Urothelium cell line (cell line): ENCODE results near the gene RAB17.
"Not testable (repeated sequence)": the region's sequence is repeated elsewhere in the genome, so short reads cannot be mapped to it uniquely, and the experiment has no call there.

Experiments used
- DNase-seq: peaks from one replicate; pipeline ENCODE4 v3.0.0; 2011; ENCODE audit warnings: low spot score, mixed read lengths
- FAIRE-seq: peaks from 2 replicates; lab custom pipeline; 2011; peaks lifted over from hg19 to GRCh38; lab: Jason Lieb, UNC

Gene RAB17

DNA sequence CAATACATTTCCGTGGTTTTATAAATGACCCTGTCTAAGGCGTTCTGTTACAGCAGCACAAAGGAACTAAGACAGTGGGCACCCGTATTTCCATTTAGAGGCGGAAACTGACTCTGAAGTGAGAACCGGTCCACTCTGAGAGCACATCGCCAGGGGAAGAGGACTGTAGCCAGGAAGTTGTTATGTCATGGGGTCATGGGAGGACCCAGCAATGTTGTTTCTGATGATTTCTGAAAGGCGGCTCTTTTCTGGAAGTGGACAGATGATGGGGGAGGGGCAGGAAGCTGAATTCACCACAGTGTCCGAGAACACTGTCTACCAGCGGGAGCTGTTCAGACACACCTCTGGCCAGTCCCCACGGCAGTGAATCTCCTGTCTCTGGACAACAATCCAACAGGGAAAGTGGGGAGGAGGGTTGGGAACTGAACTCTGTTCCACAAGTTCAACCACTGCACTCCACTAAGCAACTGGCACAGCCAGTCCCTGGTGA is 34.7 kb upstream of the RAB17 start:
- no peak for FAIRE-seq
- DNase-seq, result no peak

GRCh38 chr2:237624565-237624964 is 34.0 kb upstream of the RAB17 start:
- no peak for FAIRE-seq
- no peak for DNase-seq

DNA sequence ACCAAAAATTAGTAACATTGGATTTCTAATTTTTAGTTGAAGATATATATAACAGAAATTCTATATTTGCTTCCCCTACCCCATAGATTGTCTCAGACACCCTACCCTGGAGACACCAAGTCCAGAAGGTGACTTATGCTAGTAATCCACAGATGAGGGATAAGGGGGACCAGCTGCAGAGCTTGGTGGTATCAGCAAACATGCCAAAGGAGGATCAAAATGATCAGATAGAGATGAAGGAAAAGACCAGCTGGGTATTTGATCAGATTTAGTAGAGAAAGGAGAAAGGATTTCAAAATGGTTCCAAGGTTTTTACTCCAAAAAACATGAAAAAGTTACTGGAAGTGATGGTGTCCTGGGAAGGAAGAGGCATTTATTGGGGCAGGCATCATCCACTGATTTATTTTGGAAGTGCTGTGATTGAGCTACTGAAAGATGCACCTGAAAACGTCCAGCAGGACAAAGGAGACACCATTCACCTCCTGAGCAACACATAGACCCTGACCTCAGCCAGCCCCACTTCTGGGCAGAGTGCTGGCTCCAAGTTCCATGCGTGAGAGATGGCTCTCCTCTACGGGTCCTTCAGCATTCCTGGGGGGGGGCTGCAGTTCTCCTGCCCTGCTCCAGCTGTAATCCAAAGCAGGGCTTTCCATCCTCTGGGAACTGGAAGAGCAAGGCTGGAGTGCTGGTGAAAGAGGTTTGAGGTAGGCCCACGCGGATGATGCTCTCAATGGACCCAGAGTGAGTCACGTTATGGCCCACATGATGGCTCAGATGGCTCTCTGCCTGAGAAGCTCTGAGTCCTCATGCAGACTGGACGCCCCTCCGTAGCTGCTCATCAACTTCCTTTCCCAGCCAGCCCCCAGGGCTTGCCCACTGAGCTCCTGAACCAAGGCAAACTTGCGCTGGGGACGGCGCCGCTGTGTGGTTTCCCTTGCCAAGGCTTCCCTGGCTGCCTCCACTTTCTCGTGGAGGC is 33.2 kb upstream of the RAB17 start:
- no peak for FAIRE-seq
- no peak for DNase-seq

DNA sequence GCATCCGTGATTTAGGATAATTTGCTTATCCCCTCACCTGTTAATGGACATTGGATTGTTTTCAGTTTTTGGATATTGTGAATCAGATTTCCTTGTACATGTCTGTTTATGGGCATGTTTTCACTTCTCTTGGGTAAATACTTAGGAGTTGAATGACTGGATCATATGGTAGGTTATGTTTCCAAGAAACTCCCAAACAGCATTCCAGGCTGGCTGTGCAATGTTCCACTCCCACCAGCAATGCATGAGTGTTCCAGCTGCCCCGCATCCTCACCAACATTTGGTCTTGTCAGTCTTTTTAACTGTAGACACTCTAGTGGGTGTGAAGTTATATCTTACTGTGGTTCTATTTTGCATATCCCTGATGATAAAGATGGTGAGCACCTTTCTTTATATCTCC is 27.9 kb upstream of the RAB17 start:
- DNase-seq, result no peak
- FAIRE-seq, result no peak

DNA sequence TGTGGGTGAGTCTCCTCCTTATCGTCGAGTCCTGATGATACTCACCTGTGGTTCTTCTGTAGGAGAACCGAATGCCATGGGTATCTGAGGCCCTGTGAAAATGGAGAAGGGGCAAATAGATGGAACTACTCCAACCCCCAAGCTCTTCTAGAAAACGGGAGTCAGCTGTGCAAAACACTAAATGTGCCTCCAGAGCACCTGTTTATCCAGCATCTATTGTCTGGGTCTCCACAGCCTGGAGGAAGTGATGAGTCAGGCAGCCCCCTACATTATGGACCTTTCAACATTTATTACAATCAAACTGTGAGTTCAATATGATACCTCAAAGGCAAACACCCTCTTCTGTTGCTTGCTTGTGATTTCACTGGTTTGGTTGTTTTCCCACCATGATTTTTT is 27.1 kb upstream of the RAB17 start:
- FAIRE-seq (no peak), DNase-seq (no peak)

- DNase-seq (no peak), FAIRE-seq (no peak)
These were observed 26.4 kb upstream of the RAB17 start for GRCh38 chr2:237616734-237617586.

DNA sequence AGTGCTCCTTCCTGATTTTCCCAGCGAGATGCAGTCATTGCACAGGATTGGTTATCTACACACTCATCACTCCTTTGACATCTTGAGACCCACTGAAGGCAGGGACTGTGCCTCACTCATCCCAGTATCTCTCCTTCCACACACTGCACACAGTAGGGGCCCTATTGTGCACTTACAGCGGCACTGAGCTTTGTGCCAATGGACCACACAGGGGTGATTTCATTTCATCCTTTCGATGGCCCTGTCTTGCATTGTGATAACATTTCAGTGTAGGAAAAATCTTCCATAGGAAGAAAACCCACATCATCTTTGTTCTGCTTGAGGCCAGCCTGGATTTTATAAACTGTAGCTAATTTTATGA is 25.8 kb upstream of the RAB17 start:
- no peak for DNase-seq
- FAIRE-seq, result no peak

GRCh38 chr2:237615631-237616249 is 25.2 kb upstream of the RAB17 start:
- DNase-seq (no peak), FAIRE-seq (no peak)

DNA sequence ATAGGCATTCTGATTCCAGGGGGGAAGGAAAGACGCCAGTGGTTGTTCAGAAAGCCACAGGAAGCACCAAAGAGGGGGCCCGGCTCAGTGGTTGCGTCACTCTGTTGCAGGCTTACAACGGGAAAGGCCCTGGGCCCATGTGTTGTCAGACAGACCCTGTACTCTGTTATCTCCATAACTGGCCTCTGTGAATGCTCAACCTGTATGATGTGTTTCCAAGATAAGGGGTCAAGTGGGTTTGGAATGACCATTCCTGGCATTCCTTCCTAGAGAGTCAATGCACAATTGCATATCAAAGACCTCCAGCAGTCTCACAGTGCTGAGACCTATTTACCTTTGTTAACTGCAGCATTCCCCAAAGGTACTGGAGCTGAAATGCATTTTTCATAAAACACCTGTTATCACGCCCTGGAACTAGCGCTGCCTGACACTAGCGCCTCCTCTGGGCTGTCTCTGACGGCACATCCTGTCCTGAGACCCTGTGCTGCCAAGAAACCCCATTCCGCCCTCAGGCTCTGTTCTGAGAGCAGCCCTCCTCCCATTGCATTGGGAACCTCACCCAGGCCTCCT is 23.7 kb upstream of the RAB17 start:
- no peak for DNase-seq
- no peak for FAIRE-seq

DNA sequence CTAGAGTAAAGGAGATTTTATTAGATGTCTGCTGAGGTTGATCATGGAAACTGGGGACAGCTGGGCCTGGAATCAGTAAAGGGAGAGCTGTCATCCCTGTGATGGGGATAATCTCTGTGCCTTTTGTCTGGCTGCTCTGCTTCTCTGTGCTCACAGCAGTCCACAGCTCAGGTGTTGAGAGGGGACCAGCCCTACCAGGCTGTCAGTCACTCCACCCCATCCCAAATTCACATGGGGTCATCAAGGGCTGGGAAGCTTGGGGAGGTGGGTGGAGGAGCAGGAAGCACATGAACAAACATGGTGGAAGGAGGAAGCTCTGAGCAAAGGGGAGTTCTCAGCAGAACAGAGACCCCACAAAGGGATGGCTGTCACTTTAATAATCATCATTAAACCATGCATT is 23.1 kb upstream of the RAB17 start:
- DNase-seq, result no peak
- FAIRE-seq, result no peak

DNA sequence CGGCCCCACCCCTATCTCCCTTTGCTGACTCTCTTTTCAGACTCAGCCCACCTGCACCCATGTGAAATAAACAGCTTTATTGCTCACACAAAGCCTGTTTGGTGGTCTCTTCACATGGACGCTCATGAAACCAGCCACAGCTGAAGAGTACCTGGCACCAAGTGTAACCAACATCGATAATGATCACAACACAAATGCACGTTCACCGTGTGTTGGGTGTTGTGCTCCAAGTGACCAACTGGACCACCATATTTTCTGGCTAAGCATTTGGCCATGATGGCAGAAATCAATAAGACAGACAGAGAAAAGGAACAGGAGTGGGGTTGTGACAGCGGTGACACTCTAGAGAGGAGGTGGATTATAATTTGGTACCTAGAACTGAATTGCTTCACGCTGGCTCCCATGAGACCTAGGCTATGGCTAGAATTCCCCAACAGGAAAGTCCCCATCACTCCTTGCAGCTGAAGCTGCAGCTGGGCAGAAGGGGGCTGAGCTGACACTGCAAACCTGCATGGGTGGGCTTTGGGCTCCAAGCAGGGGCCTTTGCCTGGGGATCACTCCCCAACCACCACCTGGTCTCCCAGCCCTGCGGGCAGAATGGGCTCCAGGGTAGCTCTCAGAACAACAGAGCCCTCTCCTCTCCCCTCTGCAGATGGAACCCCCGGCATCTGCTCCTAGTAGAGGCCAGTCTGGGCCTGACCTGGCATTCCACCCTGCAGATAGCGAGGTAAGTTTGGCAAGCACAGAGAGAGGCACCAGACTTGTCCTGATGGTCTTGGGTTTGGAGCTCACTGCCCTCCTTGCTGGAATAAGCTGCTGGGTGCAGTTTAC is 22.2 kb upstream of the RAB17 start:
- FAIRE-seq (no peak), DNase-seq (no peak)

DNA sequence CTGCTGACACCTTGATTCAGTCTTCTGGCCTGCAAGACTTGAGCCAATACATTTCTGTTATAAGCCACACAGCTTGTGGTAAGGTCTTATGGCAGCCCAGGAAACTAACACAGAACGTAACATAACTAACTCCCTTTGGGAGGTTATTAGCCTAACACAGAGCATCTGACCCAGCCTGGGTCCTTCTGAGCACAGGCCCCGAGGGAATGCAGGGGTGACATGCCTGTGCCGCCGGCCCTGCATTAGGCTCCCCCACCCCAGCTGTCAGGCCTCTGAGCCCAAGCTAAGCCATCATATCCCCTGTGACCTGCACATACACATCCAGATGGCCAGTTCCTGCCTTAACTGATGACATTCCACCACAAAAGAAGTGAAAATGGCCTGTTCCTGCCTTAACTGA is 16.0 kb upstream of the RAB17 start:
- not testable (repeated sequence) for FAIRE-seq, DNase-seq

- DNase-seq (no peak), FAIRE-seq (no peak)
These were observed 14.4 kb upstream of the RAB17 start for GRCh38 chr2:237604960-237605359.

GRCh38 chr2:237604391-237604790 is 13.9 kb upstream of the RAB17 start:
- DNase-seq, result no peak
- FAIRE-seq, result no peak

DNA sequence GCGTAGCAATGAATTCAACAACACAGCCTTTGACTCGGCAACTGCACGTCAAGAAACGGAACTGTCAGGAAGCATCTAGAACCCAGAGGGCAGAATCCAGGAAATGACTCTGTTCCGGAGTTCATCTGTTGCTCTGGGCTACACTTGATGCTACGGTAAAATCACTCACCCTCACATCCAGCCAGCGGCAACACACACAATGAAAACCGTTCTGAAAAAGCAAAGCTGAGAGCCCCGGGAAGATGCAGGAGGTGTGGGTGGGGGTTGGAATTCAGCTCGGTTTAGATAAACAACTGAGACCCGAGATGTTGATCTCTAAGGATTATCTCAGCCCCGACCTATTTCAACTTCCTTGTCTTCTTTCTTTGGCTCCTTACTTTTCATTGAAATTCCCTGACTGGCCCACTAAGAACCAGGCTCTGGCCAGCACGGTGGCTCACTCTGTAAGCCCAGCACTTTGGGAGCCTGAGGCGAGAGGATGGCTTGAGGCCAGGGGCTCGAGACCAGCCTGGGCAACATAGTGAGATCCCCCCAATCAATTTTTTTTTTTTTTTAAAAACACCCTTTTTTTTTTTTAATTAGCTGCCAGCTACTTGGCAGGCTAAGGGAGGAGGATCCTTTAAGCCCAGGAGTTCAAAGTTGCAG is 13.3 kb upstream of the RAB17 start:
- FAIRE-seq, result no peak
- DNase-seq, result no peak

GRCh38 chr2:237603049-237603717 is 12.6 kb upstream of the RAB17 start:
- DNase-seq (no peak), FAIRE-seq (no peak)

DNA sequence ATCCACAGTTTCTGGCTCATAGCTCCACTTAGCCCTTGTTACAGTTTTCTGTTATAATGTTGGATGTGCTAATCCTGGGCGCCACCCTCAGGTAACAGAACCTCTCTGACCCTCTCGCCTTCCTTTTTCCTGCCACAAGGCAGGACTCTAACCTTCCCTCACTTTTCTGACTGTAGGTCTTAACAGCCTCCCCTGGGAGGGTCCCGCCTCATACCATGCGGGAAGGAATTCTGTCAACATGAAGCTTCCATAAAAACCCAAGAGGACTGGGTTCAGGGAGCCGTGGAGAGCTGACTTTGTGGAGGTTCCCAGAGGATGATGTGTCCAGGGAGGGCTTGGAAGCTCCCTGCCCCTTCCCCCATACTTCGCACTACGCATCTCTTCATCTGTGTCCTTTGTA is 11.9 kb upstream of the RAB17 start:
- DNase-seq (no peak), FAIRE-seq (no peak)

DNA sequence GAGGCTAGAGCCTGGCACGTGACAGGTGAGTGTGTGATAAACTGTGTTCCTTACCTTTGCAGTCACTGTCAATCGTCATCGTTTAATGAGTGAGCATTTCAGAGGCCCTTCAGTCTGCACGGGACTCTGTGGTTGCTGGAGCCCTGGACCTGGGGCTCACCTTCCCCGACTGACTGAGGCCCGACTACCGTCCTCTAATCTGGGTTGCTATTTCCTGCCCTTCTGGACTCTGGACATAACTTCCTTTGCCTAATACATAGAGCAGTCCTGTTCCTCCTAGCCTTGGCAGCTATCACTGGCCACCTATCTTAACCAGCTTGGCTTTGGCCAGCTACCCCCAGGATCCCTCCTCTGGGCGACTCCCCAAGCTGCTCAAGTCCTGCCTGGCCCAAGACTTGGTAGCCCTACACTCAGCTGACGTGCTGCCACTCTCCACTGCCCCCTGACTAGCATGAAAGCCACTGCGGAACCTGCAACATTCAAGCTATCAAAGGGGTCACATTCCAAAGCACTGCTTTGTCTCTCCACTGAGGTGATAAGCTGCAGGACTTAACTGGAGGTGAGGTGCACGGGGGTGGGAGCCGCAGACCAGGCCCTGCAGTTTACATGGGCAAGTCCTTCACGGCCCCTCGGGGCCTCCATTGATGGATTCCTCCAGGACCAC is 11.1 kb upstream of the RAB17 start:
- FAIRE-seq (no peak), DNase-seq (no peak)
